ENCODE results near the gene PIK3R5.

DNA sequence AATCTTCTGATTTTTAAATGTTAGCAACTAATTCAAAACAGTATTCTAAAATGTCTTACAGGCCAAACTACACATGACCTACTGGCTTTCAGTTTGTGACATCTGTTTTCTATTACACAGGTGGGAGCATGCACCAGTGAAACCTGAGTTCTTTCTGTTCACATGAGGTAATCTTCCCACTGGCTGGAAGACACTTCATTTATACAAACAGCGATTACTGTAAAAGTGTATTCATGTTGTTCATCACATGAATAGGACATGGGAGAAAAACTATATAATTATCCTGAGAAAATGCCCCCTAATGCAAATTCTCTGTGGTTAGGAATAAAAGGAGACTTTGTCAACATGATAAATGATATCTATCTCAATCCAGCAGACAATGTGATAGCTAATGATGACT, 11.1 kb upstream of the PIK3R5 start:
- TF ChIP-seq CTCF (IDR thresholded peaks at IDR 0.05; ENCODE audit: borderline replicate concordance, extremely low read depth, low read length, poor library complexity, severe bottlenecking), result no peak
- TF ChIP-seq EZH2 (IDR thresholded peaks at IDR 0.05; ENCODE audit: borderline replicate concordance, low read depth, low read length, severe bottlenecking), result no peak

Measured in DND-41 (cell line).